ENCODE results near the gene FAM131A.
A peak's percentile ranks its signal among the peaks of the same experiment; 100 is the strongest.

Gene FAM131A

DNA sequence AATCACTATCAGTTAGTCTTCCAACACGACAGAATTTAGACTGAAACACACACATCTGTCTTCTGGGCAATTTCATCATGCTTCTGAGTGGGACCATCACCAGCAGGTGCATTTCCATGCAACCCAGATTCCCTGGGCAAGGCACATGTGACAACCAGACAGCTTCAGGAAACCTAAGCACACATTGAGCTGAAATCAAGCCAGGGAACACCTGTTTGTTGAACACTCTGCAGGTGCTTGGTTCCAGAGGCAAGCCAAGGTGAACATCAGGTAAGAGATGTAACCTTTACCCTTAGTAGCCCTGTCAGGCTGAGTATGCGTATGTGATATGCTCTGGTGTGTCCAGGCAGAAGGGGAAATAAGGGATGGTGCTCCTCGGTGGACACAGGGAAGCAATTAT, 41.6 kb upstream of the FAM131A start:
- TF ChIP-seq, protein P1, sequence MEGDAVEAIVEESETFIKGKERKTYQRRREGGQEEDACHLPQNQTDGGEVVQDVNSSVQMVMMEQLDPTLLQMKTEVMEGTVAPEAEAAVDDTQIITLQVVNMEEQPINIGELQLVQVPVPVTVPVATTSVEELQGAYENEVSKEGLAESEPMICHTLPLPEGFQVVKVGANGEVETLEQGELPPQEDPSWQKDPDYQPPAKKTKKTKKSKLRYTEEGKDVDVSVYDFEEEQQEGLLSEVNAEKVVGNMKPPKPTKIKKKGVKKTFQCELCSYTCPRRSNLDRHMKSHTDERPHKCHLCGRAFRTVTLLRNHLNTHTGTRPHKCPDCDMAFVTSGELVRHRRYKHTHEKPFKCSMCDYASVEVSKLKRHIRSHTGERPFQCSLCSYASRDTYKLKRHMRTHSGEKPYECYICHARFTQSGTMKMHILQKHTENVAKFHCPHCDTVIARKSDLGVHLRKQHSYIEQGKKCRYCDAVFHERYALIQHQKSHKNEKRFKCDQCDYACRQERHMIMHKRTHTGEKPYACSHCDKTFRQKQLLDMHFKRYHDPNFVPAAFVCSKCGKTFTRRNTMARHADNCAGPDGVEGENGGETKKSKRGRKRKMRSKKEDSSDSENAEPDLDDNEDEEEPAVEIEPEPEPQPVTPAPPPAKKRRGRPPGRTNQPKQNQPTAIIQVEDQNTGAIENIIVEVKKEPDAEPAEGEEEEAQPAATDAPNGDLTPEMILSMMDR (IDR thresholded peaks at IDR 0.05), result no peak
- no peaks in the 10 kb centered on the region for H3K9me3 Mint-ChIP-seq
- H3K27ac Mint-ChIP-seq, result no peak overlapping the region
- H3K4me3 Mint-ChIP-seq, result no peak overlapping the region
- DNase-seq, result no peak
- peaks cover 4% of the 10 kb centered on the region for H3K36me3 Mint-ChIP-seq (ENCODE audit: low read depth)
- peaks cover 60% of the 10 kb centered on the region for H3K27me3 Mint-ChIP-seq (ENCODE audit: low read depth, poor library complexity)
- peaks cover 13% of the 10 kb centered on the region for H3K4me1 Mint-ChIP-seq

DNA sequence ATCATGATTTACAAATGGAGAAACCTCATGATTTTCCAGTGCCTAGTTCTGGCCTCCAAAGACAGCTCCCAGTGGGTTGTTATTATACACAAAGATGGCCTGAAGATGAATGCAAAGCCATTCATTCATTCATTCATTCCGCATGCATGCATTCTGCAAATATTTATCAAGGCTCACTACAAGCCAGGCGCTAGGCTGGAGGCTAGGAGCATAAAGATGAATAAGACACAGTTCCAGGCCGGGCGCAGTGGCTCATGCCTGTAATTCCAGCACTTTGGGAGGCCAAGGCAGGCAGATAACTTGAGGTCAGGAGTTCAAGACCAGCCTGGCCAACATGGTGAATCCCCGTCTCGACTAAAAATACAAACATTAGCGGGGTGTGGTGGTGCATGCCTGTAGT, 40.8 kb upstream of the FAM131A start:
- no peak for DNase-seq
- Mint-ChIP-seq H3K4me3 (peak overlapping the region; percentile 45), H3K36me3 (ENCODE audit: low read depth) (peaks cover 11% of the 10 kb centered on the region), H3K4me1 (peaks cover 15% of the 10 kb centered on the region), H3K27ac (no peak overlapping the region), H3K27me3 (ENCODE audit: low read depth, poor library complexity) (peaks cover 58% of the 10 kb centered on the region), H3K9me3 (no peaks in the 10 kb centered on the region)
- TF ChIP-seq, protein P1 (IDR thresholded peaks at IDR 0.05), result no peak

DNA sequence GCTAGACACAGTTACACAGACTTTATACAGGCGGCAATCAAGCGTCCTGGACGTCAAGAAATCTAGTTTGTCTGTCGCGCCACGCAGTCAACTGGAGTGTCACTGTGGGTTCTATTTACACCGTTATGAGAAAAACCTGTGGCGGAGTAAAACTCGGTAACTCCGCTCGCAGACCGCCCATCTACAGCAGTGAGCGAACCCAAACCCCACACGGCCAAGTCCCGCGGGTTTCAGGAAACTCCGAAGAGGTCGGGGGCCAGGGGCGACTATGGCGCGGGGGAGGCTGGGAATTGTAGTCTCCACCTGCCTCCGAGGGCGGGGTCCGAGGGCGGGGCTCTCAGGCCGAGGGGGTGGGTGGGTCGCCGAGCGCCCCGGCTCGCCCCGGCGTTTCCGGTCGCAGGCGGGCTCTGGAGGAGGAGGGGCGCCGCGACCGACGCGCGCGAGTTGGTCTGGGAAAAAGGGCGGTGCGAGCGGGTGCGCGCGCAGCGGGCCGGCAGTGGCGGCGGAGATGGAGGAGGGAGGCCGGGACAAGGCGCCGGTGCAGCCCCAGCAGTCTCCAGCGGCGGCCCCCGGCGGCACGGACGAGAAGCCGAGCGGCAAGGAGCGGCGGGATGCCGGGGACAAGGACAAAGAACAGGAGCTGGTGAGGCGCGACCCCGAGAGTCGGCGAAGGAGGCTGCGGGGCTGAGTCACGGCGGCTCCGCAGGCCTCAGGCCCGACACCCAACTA, 38.5 kb upstream of the FAM131A start, which contains the start of gene PSMD2:
TSS of gene PSMD2 (plus strand) at position 483 of the 729 bp plus-strand sequence. CDS start at position 509, 26 bp downstream.
- Mint-ChIP-seq H3K4me3 (peak within 1 kb of the TSS; percentile 98), H3K4me1 (peaks cover 15% of the 10 kb centered on the region), H3K27ac (peak within 1 kb of the TSS; percentile 98), H3K9me3 (no peaks in the 10 kb centered on the region), H3K27me3 (ENCODE audit: low read depth, poor library complexity) (peaks cover 43% of the 10 kb centered on the region), H3K36me3 (ENCODE audit: low read depth) (peaks cover 34% of the 10 kb centered on the region)
- TF ChIP-seq, protein P1 (IDR thresholded peaks at IDR 0.05), result no peak
- peak; percentile 99 for DNase-seq

DNA sequence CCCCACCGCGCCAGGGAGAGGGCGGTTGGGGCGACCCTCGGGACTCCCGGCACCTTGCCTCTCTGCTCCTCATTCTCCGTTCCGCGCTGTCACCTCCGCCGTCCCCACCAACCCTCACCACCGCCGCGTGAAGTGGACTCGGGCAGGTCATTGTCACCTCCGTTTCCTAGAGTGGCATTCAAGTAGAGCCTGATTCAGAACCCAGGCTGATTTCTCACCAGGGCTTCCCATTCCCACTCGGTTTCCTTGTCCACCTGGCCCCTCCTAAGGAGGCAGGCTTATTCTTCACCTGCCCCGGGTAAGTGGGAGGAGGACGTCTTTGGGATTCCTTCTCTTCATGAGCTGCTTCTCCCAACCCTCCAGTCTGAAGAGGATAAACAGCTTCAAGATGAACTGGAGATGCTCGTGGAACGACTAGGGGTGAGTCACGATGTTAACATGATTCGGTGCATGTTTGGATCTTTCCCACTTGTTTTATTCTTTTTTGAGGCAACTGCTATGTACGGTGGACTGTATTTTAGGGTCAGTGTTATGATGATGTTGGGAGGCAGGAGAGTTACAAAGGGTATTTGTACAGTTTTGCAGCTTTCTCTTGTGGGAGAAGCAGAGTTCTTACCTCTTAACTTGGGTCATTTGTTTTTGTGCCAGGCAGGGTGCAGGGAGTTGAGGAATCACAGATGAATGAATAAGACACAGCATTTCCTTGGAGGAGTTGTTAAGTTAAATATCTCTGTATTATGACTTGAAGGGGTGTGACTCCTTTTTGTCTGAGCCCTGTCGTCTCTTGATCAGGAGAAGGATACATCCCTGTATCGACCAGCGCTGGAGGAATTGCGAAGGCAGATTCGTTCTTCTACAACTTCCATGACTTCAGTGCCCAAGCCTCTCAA, 37.7 kb upstream of the FAM131A start:
- TF ChIP-seq, protein P1 (IDR thresholded peaks at IDR 0.05), result no peak
- Mint-ChIP-seq H3K4me1 (peaks cover 15% of the 10 kb centered on the region), H3K27ac (peak overlapping the region; percentile 98), H3K9me3 (no peaks in the 10 kb centered on the region), H3K4me3 (peak overlapping the region; percentile 98), H3K36me3 (ENCODE audit: low read depth) (peaks cover 42% of the 10 kb centered on the region), H3K27me3 (ENCODE audit: low read depth, poor library complexity) (peaks cover 37% of the 10 kb centered on the region)
- no peak for DNase-seq

DNA sequence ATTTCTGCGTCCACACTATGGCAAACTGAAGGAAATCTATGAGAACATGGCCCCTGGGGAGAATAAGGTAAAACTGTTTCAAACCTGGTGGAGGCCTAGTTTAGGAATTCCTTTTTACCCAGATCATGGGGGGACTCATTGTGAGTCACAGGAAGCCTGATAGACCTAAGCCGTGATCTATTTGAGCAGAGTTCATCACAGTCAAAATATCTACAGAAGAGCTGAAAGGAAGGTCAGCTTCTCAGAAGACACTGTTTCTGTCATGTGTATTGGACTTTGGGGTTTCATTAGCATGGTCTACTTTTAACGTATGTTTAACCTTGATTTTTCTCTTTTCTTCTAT, 37.1 kb upstream of the FAM131A start:
- peak overlapping the region; percentile 98 for H3K4me3 Mint-ChIP-seq
- TF ChIP-seq, protein P1 (IDR thresholded peaks at IDR 0.05), result no peak
- H3K4me1 Mint-ChIP-seq, result peaks cover 15% of the 10 kb centered on the region
- peaks cover 32% of the 10 kb centered on the region for H3K27me3 Mint-ChIP-seq (ENCODE audit: low read depth, poor library complexity)
- DNase-seq, result no peak
- H3K27ac Mint-ChIP-seq, result no peak overlapping the region
- H3K36me3 Mint-ChIP-seq (ENCODE audit: low read depth), result peaks cover 46% of the 10 kb centered on the region
- H3K9me3 Mint-ChIP-seq, result no peaks in the 10 kb centered on the region

All from nephron progenitor cell (in vitro differentiated cells).